Upper lobe of right lung (tissue), 1 donor: ENCODE results near the gene TGFBR1. TPM values are rescaled to one million over a fixed set of nuclear protein-coding genes. Genes with fewer than 3 reads are reported as not detected.
"Not testable (repeated sequence)": the region's sequence is repeated elsewhere in the genome, so short reads cannot be mapped to it uniquely, and the experiment has no call there.

ENCODE experiments used
- ATAC-seq: fragments of 200-7000 bp; cut with Tn5 transposase; one replicate; pipeline ENCODE4 v1.9.1; 2020; ENCODE audit warnings: mild to moderate bottlenecking, moderate library complexity
- DNase-seq: peaks from one replicate; pipeline ENCODE4 v3.0.0-alpha.2; 2020
- H3K27ac ChIP-seq: fragments of 200-600 bp; one replicate; pipeline ENCODE4 v1.8.0; 2022
- H3K27me3 ChIP-seq: fragments of 200-600 bp; one replicate; pipeline ENCODE4 v1.8.0; 2022; ENCODE audit warnings: mild to moderate bottlenecking
- H3K36me3 ChIP-seq: fragments of 200-600 bp; one replicate; pipeline ENCODE4 v1.8.0; 2022
- H3K4me1 ChIP-seq: fragments of 200-600 bp; one replicate; pipeline ENCODE4 v1.8.0; 2022
- H3K4me3 ChIP-seq: fragments of 200-600 bp; one replicate; pipeline ENCODE4 v1.8.0; 2022; ENCODE audit warnings: mild to moderate bottlenecking
- H3K9me3 ChIP-seq: fragments of 200-600 bp; one replicate; pipeline ENCODE4 v1.8.0; 2022
- CTCF ChIP-seq: fragments of 200-600 bp; IDR thresholded peaks from one replicate; pipeline ENCODE4 v1.8.0; 2022; ENCODE audit warnings: antibody characterized with exemption
- intact Hi-C: fragments of 100-400 bp; cut with DNase I; formaldehyde crosslinking; loops from one replicate; pipeline ENCODE4 v1.11.0; 2022
- total RNA-seq: library from RNA; stranded (reverse); fragmentation: NEBNext Ultra II Directional; extraction: Animal tissue kit (Norgen Biotek cat#: 25700); gene quantifications from one replicate; pipeline ENCODE4 v1.2.1, GENCODE V29; 2021
- donor health status: DM: no; HTN: yes; CAD: no; lungs with severe emphysema.

Gene TGFBR1
- total RNA-seq, 1 donor from 2014 or later, result 72.0 TPM

- no peak for TF ChIP-seq CTCF
- Histone ChIP-seq H3K9me3 (no peaks in the 10 kb centered on the region), H3K4me1 (no peaks in the 10 kb centered on the region), H3K27ac (no peak overlapping the region), H3K36me3 (no peaks in the 10 kb centered on the region), H3K4me3 (no peak overlapping the region), H3K27me3 (no peaks in the 10 kb centered on the region)
- ATAC-seq, result no peak
- intact Hi-C loops, result no loop called here
- DNase-seq, result no peak
Measured at GRCh38 chr9:99096409-99096808, 8.5 kb upstream of the TGFBR1 start.

GRCh38 chr9:99099806-99100585 is 4.9 kb upstream of the TGFBR1 start:
- ATAC-seq, H3K9me3 ChIP-seq, H3K36me3 ChIP-seq, intact Hi-C loops, DNase-seq, H3K27ac ChIP-seq, H3K4me3 ChIP-seq, H3K27me3 ChIP-seq: not testable (repeated sequence)
- peaks cover 13% of the 10 kb centered on the region for H3K4me1 ChIP-seq

- Histone ChIP-seq H3K4me3 (no peak overlapping the region), H3K4me1 (peaks cover 15% of the 10 kb centered on the region), H3K27me3 (no peaks in the 10 kb centered on the region), H3K9me3 (no peaks in the 10 kb centered on the region), H3K36me3 (no peaks in the 10 kb centered on the region), H3K27ac (no peak overlapping the region)
- ATAC-seq, result no peak
- DNase-seq, result no peak
- TF ChIP-seq CTCF, result no peak
- intact Hi-C loops, result no loop called here
Measured at GRCh38 chr9:99101271-99101670, 3.6 kb upstream of the TGFBR1 start.

- Histone ChIP-seq H3K4me3 (no peak overlapping the region), H3K27me3 (no peaks in the 10 kb centered on the region), H3K36me3 (no peaks in the 10 kb centered on the region), H3K4me1 (peaks cover 20% of the 10 kb centered on the region), H3K9me3 (no peaks in the 10 kb centered on the region), H3K27ac (no peak overlapping the region)
- DNase-seq (no peak), ATAC-seq (no peak)
- intact Hi-C loops, result no loop called here
- TF ChIP-seq CTCF, result no peak
Measured at GRCh38 chr9:99101812-99102211, 3.1 kb upstream of the TGFBR1 start.

GRCh38 chr9:99103054-99103895 is 1.6 kb upstream of the TGFBR1 start:
- no peak for DNase-seq
- Histone ChIP-seq H3K27ac (peak overlapping the region; percentile 78), H3K4me3 (no peak overlapping the region), H3K9me3 (no peaks in the 10 kb centered on the region), H3K36me3 (no peaks in the 10 kb centered on the region), H3K27me3 (no peaks in the 10 kb centered on the region), H3K4me1 (peaks cover 35% of the 10 kb centered on the region)
- intact Hi-C loops, result no loop called here
- no peak for ATAC-seq
- TF ChIP-seq CTCF, result no peak

GRCh38 chr9:99103901-99104458 is 933 bp upstream of the TGFBR1 start:
- Histone ChIP-seq H3K36me3 (no peaks in the 10 kb centered on the region), H3K4me3 (peak overlapping the region; percentile 65), H3K27ac (peak overlapping the region; percentile 78), H3K9me3 (no peaks in the 10 kb centered on the region), H3K4me1 (peaks cover 38% of the 10 kb centered on the region), H3K27me3 (no peaks in the 10 kb centered on the region)
- TF ChIP-seq CTCF, result no peak
- intact Hi-C loops, result no loop called here
- no peak for DNase-seq
- ATAC-seq, result no peak
